Measurements from ENCODE around the gene LEFTY1. TPM values are rescaled to one million over a fixed set of nuclear protein-coding genes. Genes with fewer than 3 reads are reported as not detected.

The LEFTY1 gene
- total RNA-seq, 1 donor from 2014 or later: 0.40 TPM

DNA sequence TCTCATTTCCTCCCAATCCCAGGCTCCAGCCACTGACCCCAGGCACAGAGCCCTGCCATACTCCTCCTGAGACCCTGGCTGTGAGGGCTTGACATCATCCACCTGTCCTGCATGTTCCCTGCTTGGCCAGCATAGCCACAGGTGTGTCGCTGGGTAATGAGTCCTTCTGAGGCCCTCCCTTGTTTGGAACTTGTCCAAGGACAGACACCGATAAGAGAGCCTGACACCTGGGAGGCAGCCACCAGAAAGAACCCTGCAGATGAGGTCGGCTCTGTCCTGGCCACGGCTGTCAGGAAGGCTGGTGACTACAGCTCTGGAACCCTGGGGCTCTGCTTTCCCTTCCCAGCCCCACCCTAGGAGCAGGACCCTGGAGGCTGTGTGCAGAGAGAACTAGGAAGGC is 41.3 kb downstream of the LEFTY1 start:
- Mint-ChIP-seq H3K4me1 (ENCODE audit: unreplicated experiment) (peaks cover 5% of the 10 kb centered on the region), H3K36me3 (ENCODE audit: unreplicated experiment) (peaks cover 7% of the 10 kb centered on the region), H3K27me3 (ENCODE audit: unreplicated experiment) (no peaks in the 10 kb centered on the region), H3K9me3 (ENCODE audit: unreplicated experiment) (no peaks in the 10 kb centered on the region), H3K27ac (ENCODE audit: unreplicated experiment) (no peak overlapping the region), H3K4me3 (ENCODE audit: unreplicated experiment) (no peak overlapping the region)
- TF ChIP-seq CTCF (IDR thresholded peaks at IDR 0.05): no peak
- no peak for DNase-seq (ENCODE audit: extremely low spot score, unreplicated experiment)

DNA sequence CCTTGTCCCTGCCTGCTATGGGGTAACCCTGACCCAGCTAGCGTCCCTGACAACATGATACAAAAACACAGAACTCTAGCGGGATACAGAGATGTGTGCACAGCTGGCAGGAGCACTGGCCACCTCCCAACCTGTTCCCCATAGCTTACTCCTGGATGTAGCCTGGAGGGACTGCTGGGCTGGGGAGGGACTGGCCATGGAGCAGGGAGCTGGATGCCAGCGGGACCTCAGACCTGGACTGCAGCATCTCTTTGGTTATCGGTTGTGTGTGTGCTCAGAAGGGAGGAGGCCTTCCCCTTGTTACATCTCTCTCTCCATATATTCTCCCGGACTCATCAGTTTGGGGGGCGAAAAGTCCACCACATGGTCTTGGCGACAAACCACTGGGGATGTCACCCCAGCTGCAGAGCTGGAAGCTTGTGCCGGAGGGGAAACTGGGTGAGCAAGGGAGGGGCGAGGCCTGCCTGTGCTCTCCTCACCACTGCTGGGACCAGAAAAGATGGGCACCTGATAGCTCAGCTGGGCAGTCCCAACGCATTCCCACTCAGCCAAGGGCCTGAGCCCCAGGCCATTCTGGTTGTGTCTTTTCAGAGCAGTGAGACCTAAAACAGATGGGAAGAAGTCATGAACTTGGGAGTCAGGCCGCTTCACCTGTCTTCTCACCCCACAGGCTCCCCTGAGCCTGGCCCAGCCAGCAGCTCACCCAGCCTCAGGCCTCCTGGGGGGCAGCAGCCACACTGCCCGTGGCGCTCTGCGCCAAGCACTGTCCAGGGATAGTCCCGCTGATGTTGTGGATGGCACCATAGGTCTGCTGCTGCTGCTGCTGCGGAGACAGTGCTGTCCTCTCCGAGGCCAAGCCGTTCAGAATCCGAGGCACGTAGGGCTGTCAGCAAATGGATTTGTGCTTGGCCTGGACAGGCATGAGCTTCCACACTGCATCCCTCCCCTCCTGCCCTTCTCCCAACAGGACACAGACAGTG is 42.3 kb downstream of the LEFTY1 start:
- Mint-ChIP-seq H3K4me3 (ENCODE audit: unreplicated experiment) (no peak overlapping the region), H3K27ac (ENCODE audit: unreplicated experiment) (no peak overlapping the region), H3K9me3 (ENCODE audit: unreplicated experiment) (no peaks in the 10 kb centered on the region), H3K36me3 (ENCODE audit: unreplicated experiment) (peaks cover 4% of the 10 kb centered on the region), H3K27me3 (ENCODE audit: unreplicated experiment) (no peaks in the 10 kb centered on the region), H3K4me1 (ENCODE audit: unreplicated experiment) (peaks cover 5% of the 10 kb centered on the region)
- no peak for DNase-seq (ENCODE audit: extremely low spot score, unreplicated experiment)
- no peak for TF ChIP-seq CTCF (IDR thresholded peaks at IDR 0.05)

DNA sequence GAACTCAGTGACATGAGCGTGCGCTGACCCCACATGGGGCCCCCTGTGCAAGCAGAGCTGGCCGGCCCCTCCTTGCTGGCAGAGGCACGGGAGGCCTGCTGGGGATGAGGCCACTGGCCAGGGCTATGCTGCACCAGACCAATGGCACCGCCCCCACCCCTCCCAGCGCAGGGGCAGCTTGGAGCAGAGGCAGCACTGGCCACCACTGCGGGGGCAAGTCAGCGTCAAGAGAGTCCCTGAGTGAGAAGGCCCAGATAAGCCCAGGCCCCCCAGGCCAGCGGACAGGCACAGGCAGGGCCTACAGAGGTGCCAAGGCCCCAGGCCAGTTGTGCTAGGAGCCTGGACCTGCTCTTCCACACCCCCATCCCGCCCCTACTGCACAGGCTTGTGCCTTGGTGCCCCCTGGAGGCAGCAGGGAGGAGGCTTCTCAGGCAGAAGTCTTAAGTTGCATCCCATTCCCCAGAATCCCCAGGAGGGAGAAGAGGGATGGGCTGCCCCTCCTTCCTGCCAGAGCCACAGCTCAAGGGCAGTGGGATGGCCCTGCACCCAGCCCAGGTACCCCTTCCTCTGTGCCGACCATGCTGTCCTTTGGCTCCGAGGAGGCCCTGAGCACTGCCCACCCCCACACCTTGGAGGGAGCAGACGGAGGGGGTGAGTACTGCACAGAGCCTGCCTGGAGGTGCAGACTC is 43.2 kb downstream of the LEFTY1 start:
- H3K27ac Mint-ChIP-seq (ENCODE audit: unreplicated experiment): peak overlapping the region; percentile 62
- peaks cover 5% of the 10 kb centered on the region for H3K4me1 Mint-ChIP-seq (ENCODE audit: unreplicated experiment)
- H3K4me3 Mint-ChIP-seq (ENCODE audit: unreplicated experiment): no peak overlapping the region
- peak; percentile 90 for DNase-seq (ENCODE audit: extremely low spot score, unreplicated experiment)
- no peaks in the 10 kb centered on the region for H3K27me3 Mint-ChIP-seq (ENCODE audit: unreplicated experiment)
- peaks cover 3% of the 10 kb centered on the region for H3K36me3 Mint-ChIP-seq (ENCODE audit: unreplicated experiment)
- TF ChIP-seq CTCF (IDR thresholded peaks at IDR 0.05): peak; percentile 80
- H3K9me3 Mint-ChIP-seq (ENCODE audit: unreplicated experiment): no peaks in the 10 kb centered on the region

GRCh38 chr1:225845097-225845496 is 43.8 kb downstream of the LEFTY1 start:
- TF ChIP-seq CTCF (IDR thresholded peaks at IDR 0.05): no peak
- no peaks in the 10 kb centered on the region for H3K9me3 Mint-ChIP-seq (ENCODE audit: unreplicated experiment)

More at GRCh38 chr1:225845097-225845496, 43.8 kb downstream of the LEFTY1 start:
- Mint-ChIP-seq H3K4me3 (ENCODE audit: unreplicated experiment) (no peak overlapping the region), H3K27ac (ENCODE audit: unreplicated experiment) (peak overlapping the region; percentile 62), H3K36me3 (ENCODE audit: unreplicated experiment) (peaks cover 3% of the 10 kb centered on the region), H3K27me3 (ENCODE audit: unreplicated experiment) (no peaks in the 10 kb centered on the region), H3K4me1 (ENCODE audit: unreplicated experiment) (peaks cover 5% of the 10 kb centered on the region)
- no peak for DNase-seq (ENCODE audit: extremely low spot score, unreplicated experiment)

Measured in osteocyte (in vitro differentiated cells).